CD4-positive, alpha-beta T cell treated with Interleukin-10 for 1 hour (primary cell): ENCODE measurements around the gene GLIS1.
"Not testable (repeated sequence)": the region's sequence is repeated elsewhere in the genome, so short reads cannot be mapped to it uniquely, and the experiment has no call there.

Source experiments
- DNase-seq: peaks from one replicate; pipeline ENCODE4 v3.0.0-alpha.2; 2020

Gene GLIS1

GRCh38 chr1:53739109-53739681 lies at the start of gene GLIS1:
TSS of gene GLIS1 (minus strand) at chr1:53739164. CDS start at chr1:53738064, 1,100 bp downstream.
- peak; percentile 40 for DNase-seq

- no peak for DNase-seq
These were observed 48.7 kb upstream of the GLIS1 start for GRCh38 chr1:53787655-53788054.

- no peak for DNase-seq
These were observed 44.1 kb upstream of the GLIS1 start for GRCh38 chr1:53783056-53783455.

GRCh38 chr1:53781654-53782053 lies 42.7 kb upstream of the GLIS1 start:
- DNase-seq: no peak

GRCh38 chr1:53777272-53777671 lies 38.3 kb upstream of the GLIS1 start:
- DNase-seq: no peak

- DNase-seq: no peak
These were observed 32.7 kb upstream of the GLIS1 start for GRCh38 chr1:53771648-53772047.

GRCh38 chr1:53769780-53770179 lies 30.8 kb upstream of the GLIS1 start:
- DNase-seq: no peak

GRCh38 chr1:53769184-53769583 lies 30.2 kb upstream of the GLIS1 start:
- no peak for DNase-seq

- peak; percentile 13 for DNase-seq
These were observed 28.0 kb upstream of the GLIS1 start for GRCh38 chr1:53766831-53767405.

- no peak for DNase-seq
These were observed 27.3 kb upstream of the GLIS1 start for GRCh38 chr1:53766194-53766742.

- peak; percentile 54 for DNase-seq
These were observed 26.7 kb upstream of the GLIS1 start for GRCh38 chr1:53765657-53766056.

- no peak for DNase-seq
These were observed 24.9 kb upstream of the GLIS1 start for GRCh38 chr1:53763911-53764310.

- DNase-seq: no peak
These were observed 24.5 kb upstream of the GLIS1 start for GRCh38 chr1:53763461-53763860.

GRCh38 chr1:53760497-53760896 lies 21.5 kb upstream of the GLIS1 start:
- DNase-seq: not testable (repeated sequence)

GRCh38 chr1:53755874-53756273 lies 16.9 kb upstream of the GLIS1 start:
- no peak for DNase-seq

- peak; percentile 39 for DNase-seq
These were observed 15.7 kb upstream of the GLIS1 start for GRCh38 chr1:53754484-53755312.

- DNase-seq: no peak
These were observed 13.3 kb upstream of the GLIS1 start for GRCh38 chr1:53752281-53752680.

- no peak for DNase-seq
These were observed 8.9 kb upstream of the GLIS1 start for GRCh38 chr1:53747841-53748240.

- no peak for DNase-seq
These were observed 1.7 kb upstream of the GLIS1 start for GRCh38 chr1:53740621-53741105.

- no peak for DNase-seq
These were observed 507 bp downstream of the GLIS1 start for GRCh38 chr1:53738205-53739108.

- DNase-seq: no peak
These were observed 1.2 kb downstream of the GLIS1 start for GRCh38 chr1:53737648-53738204.

- DNase-seq: no peak
These were observed 2.7 kb downstream of the GLIS1 start for GRCh38 chr1:53736290-53736689.
